HEK293T (cell line): Measurements from ENCODE around the gene WBP11.

Source experiments
- ARNT ChIP-seq: fragments of 450-650 bp; IDR thresholded peaks from 2 replicates; pipeline ENCODE4 v1.6.1; 2017; ENCODE audit warnings: mild to moderate bottlenecking
- BHLHE40 ChIP-seq: fragments of 450-650 bp; IDR thresholded peaks from 2 replicates; pipeline ENCODE4 v1.6.1; 2016; ENCODE audit warnings: mild to moderate bottlenecking, moderate library complexity, borderline replicate concordance
- ELF4 ChIP-seq: fragments of 450-650 bp; IDR thresholded peaks from 2 replicates; pipeline ENCODE4 v1.6.1; 2017; ENCODE audit warnings: antibody characterized with exemption
- NFRKB ChIP-seq: fragments of 450-650 bp; IDR thresholded peaks from 2 replicates; pipeline ENCODE4 v1.6.1; 2016; ENCODE audit warnings: mild to moderate bottlenecking, moderate library complexity
- SUZ12 ChIP-seq: fragments of 450-650 bp; IDR thresholded peaks from 2 replicates; pipeline ENCODE4 v1.6.1; 2016; ENCODE audit warnings: mild to moderate bottlenecking
- TARDBP ChIP-seq: fragments of 450-650 bp; IDR thresholded peaks from 2 replicates; pipeline ENCODE4 v1.6.1; 2016

GRCh38 chr12:14741942-14742341 is 61.3 kb downstream of the WBP11 start:
- TF ChIP-seq ELF4 (no peak), TARDBP (no peak), ARNT (no peak), NFRKB (no peak), BHLHE40 (no peak), SUZ12 (no peak)
